Activated CD4-positive, alpha-beta T cell treated with anti-CD3 and anti-CD28 coated beads for 1 hour (primary cell): ENCODE measurements around the gene TBX20.
"Not testable (repeated sequence)": the region's sequence is repeated elsewhere in the genome, so short reads cannot be mapped to it uniquely, and the experiment has no call there.

ENCODE experiments used
- DNase-seq: peaks from one replicate; pipeline ENCODE4 v3.0.0-alpha.2; 2020

The TBX20 gene

DNA sequence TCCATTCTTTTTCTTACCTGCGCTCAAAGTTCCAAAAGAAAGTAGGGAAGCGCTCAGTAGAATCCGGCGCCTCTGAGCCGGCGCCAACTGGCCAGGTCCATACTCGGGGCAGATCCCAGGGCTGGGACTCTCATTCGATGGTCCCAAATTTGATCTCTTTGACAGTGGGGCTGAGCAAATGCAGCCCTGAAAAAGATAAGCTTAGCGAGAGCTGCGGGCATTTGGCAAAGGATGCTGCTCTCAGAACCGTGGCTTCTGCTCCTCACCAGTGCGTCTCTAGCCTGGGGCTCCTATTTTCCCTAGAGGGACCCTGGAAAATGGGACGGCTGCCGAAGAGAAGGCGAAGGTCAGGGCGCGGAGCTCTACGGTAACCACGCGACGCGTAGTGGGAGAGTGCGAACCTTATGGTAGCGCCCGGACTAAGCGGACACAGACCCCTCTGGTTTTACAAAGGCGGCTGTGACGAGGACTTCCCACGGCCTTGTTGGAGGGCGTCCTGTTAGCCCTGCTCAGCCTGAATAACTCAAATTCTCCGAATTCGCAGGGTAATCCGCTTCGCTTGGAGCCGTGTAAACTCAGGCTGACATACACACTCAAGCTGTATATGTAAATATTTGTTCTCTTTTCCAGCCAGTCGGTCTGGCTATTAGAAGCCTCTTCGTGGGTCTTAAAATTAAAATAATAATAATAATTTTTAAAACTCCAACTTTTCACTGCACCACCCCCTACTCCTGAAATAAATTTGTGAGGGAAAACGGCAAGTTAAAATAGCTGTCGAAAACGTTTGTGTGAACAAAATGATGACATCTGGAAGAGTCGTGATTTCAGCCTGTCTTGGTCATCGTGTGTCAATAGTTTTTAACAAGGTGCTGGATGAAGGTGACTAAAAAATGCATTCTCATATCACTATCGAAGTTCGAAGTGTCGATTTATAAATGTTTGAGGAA lies 869 bp upstream of the TBX20 start:
- DNase-seq, result no peak

DNA sequence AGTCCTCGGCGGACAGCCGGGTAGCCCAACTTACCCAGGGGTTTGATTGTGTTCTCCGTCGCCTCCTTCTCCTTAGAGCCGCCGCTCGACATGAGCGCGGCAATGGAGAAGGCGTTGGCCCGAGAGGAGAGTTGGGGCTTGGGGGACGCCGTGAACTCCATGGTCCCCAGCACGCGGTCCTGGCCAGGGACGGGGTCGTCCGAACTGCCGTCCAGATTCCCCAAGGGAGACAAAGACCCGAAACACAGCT lies 515 bp downstream of the TBX20 start:
- DNase-seq, result no peak

DNA sequence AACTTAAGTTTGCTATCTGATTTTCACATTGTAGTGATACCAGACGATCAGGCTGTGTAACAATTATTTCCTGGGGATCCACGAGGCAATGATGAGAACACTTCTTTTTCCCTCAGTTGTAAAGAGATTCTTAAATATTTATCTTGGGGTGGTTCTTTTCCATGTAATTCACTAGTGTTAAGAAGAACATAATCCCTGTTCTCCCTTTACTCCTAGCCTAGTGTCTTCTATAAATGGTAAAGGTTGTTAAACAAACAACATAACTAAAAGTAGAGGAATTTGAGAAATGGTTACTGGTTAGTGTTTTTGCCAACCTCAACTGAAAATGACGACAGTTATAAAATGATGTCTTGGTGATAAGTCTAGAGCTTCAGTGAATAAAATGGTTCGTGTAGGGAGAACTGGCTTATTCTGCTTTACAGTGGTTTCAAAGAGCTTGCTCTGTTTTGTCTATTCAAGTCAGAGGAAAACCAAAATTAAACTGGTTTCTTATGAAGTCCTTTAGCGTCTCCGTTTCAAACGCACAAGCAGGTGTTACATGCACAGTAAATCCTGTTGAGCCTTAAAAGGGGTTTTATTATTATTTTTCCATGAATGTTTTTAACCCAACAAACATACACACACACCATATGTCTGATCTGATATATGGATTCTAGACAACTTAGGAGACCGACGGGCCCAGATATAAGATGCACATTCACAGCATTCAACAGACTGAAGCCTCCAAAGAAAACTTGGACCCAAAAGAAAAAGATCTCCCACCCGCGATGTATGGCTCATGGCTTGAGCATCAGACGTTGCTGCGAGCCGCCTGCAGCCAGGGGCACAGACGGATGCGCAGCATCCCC lies 1.1 kb downstream of the TBX20 start:
- DNase-seq, result no peak

DNA sequence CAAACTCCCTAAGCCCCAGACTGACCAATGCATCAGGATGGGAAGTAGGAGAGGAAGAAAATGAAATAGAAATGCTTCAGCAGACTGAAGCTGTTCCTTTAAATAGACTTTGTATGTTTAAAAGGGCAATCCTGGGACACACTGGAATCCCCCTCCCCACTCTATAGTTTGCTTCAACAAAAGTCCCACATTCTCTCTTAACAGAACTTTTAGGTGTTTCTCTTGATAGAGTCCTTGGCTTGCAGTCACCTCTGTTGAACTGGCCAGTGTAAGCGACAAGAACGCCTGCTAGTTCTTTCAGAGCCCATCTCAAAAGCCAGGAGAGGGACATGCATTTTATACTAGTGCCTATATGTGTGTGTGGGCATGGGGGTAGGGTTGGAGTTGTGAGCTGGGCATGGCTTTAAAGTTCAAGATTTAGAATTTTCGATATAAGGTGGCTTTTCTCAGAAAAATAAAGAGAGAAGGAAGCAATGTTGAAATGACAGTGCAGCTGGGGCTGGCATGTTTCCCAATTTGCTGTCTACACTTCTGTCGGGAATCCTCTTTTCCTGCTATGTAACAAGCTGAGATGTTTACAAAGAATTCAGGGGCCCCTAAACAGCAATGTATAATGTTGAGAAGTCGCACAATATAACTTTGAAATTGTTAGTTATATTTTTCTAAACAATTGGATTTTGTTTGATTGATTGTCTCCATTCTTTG lies 2.1 kb downstream of the TBX20 start:
- no peak for DNase-seq

DNA sequence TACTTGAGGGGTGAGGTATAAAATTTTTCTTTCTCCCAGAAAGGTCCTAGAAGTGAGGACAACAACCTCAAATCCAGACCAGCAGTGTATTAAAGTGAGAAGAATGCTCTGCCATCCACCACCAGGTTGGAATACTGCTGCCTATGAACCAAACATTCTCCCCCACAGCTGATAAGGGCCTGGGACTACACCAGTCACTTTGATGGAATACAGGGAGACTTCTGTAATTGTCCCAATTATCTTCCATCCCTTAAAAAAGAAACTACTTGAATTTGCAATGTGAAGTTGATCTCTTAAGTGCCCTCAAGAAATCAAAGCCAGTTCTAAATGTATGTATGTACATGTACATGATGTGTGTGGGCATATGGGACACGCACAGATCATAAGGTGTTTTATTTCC lies 3.0 kb downstream of the TBX20 start:
- no peak for DNase-seq

DNA sequence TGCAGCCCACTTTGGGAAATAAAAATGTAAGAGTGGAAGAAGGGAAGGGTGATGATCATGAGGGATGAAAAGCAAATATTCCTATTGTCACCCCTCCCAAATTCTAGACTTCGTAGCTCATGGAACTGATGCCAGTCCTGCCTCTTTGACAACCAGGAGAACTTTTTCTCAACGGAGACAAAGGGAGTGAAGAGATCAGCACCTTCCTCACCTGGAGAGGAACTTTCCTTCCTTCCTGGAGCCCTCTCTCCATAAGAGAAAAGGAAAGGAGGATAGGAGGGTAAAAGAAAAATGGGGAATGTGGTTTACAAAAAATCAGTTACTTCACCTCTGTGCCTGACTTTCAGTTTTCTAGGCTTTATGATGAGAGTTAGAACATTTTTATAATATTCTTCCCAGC lies 3.4 kb downstream of the TBX20 start:
- no peak for DNase-seq

DNA sequence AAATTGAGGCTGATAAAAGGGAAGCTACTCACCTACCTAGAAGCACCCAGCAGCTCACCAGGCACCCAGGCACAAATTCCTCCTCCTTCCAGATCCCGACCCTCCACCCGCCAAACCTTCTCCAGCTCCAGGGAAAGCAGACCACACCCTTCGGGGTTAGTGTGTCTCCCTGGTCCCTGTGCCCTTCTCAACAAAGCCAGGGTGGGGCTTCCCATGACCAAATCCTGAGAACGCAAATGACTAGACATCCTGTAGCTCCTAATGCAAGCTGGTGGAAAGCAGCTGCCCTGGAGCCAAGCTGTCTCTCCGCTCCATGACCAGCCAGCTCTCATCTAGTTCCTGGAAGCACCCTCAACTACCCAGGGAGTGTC lies 4.4 kb downstream of the TBX20 start:
- DNase-seq, result no peak

DNA sequence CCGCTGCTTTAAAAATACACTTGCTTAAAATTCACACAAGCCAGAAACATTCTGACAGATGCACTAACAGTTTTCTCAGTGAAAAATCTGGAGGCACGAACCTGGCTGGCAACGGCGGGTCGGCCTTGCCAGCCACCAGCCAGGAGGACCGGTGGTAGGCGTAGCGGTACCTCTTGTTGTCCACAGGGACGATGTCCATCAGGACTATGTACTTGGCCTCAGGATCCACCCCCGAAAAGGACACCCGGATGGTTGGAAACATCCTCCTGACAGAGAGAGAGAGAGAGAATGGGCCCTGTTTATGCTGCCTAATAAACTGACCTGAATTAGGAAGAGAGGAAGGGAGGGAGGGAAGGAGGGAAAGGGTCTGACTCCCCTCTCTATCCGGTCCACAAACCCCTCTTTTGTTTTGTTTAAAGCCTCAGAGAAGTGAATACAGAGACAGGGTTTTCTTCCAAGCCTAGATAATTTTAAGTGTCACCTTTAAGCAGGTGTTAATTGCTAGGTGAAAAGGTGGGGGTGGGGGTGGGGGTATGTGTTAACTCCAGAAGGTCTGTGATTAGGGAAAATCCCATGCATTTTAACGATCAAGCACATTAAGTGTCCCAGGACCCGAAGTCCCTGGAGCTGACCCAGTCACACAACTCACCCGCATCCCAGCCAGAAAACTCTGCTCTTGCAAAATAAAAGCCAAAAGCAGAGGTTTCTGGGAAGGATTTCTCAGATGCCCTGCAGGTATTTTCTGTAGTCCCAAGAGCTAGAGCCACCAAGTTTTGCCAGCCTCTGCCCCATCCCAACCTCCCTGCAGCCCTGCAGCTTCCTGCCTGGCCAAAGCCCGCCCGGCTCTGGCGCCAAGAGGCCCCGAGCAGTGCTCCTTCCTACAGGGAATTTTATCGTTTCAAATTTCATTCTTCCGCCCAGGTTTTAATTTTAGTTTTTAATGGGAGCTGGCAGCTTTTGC lies 5.0 kb downstream of the TBX20 start:
- no peak for DNase-seq

DNA sequence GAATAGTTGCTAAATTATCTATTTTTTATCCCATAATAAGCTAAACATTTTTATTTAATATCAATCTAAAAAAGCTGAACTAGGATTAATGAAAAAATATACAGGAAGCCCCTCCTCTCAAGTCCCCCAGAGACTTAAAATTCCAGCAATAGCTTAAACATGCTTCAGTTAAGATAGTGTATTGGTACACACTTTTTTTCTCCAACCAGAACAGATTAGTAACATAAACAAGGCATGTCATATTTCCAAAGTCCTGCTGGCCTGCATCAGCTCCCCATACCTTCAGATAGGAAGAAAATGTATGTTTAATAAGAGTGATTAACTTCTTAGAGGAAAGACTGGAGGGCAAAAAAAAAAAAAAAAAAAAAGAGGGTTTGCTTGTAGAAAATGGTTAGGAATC lies 7.1 kb downstream of the TBX20 start:
- no peak for DNase-seq

DNA sequence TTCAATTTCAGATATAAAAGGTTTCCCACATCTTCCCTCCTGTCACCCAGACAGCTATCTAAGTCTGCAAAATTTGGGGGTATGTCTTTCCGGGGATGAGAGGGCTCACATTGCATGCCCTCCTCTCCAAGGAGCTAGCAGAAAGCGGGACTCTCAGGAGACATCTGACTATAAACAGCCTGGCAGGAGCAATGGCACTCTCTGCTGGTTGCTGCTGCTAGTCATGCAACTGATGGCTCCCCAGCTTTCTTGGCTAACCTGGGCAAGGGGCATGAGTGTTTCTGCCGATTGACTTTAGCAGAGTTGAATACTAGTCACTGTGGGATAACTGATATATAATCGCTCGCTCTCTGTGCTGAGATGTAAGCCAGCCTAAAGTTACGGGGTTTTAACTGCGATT lies 12.0 kb downstream of the TBX20 start:
- DNase-seq, result no peak

DNA sequence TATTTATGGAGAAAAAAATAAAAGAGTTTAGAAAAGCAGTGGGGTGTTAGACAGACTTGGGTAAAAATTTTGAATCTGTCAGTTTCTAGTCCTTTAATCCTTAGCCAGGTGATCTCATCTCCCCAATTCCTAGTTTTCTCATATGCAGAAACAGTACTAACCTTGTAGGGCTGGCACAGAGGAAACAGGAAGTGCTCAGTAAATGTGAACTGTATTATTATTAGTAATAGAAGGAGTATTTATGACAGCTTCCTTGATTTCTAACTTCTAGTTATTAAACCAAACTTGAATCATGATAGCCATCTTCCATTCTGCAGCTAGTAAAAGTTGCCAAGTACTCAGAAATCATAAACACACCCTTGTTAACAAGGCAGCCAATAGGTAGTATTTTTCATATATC lies 12.5 kb downstream of the TBX20 start:
- no peak for DNase-seq

DNA sequence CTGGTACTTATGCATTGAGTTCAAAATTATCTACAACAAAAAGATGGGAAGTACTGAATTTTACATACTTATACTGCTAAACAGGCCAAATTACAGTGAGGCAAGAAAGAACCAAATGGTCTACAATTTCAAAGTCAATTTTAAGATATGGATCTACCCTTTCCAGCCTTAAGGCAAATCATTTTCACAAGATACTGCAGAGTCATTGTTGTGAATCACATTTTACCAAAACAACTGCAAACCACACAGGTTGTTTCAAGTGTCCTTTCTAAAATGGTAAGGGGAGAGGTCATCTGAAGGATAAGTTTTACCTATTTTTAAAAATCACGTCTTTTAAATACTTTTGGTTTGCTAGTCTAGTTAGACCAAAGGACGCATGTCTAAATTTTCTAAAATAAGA lies 12.9 kb downstream of the TBX20 start:
- not testable (repeated sequence) for DNase-seq

DNA sequence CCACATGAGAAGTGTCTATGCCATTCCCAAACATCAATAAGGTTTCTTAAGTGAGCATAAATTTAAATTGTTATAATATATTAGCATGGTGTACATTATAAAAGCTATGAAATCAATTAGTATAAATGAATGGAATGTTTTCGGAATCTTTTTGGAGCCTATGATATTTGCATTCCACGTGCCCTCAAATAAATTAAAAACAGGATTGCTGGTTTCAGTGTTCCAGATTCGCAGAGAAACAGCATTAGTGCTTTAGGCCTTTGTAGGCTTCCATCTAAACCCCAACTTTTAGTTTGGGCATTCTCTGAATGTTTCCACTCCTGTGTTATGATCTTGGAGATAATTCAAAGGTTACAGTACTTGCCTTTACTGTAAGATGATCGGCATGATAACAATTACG lies 15.4 kb downstream of the TBX20 start:
- DNase-seq, result not testable (repeated sequence)

DNA sequence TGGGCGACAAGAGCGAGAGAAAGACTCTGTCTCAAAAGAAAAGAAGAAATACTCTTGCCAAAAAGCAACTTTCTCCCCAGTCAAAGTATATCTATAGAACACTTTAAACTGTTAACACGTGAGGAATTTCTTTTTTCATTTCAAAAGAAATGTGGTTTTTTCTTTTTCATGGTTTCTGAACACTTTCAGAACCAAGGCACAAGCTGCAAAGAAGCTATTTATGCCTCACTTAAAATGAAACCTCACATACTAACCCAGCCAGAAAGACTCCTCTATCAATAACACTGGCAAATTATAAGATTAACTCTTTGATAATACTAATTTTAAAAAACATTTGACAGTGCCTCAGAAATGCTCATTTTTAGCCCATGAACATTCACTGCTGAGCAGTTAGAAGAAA lies 20.9 kb downstream of the TBX20 start:
- DNase-seq, result no peak

DNA sequence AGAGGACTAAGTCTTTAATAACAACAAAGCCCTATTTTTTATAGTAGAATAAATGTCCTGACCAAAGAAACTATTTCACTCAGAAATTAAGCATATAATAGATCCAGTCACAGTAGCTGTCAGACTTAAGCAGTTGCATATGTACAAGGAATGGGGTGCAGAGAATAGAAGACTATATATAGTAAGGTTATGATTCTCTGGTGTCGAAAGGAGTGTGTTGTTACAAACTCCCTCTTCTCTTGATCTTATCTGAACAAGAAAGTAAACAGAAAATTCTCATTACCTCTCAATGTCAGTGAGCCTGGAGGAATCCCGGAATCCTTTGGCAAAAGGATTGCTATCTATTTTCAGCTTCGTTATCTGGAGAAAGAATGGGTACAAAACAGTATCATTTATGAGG lies 22.7 kb downstream of the TBX20 start:
- not testable (repeated sequence) for DNase-seq

DNA sequence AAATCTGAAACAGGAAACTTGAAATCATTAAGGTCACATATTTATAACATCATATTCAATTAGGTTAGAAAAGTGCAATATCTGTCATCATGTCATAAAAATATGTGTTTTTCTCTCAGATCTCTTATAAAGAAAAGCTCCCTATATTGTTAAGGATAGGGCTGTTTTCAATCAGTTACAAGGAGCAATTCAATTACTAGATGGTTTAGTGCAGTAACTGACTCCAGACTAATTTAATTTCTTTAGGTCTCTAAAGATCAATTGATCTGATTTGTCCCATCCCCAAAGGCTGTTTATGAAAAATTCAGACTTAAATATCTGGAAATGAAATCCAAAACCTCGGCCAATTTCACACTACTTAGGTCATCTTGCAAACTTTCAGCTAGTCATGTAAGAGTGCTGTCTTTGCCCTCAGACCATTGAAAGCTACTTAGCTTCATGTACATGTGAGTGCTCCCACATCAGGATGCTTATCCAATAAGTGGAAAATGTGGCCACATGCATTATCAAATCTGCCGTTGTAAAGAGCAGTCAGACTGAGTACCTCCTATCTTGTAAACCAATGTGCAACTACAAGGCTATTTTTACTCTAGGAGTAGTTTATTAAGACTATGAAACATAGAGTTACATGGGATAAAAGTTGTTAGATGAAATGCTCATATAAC lies 24.7 kb downstream of the TBX20 start:
- not testable (repeated sequence) for DNase-seq

DNA sequence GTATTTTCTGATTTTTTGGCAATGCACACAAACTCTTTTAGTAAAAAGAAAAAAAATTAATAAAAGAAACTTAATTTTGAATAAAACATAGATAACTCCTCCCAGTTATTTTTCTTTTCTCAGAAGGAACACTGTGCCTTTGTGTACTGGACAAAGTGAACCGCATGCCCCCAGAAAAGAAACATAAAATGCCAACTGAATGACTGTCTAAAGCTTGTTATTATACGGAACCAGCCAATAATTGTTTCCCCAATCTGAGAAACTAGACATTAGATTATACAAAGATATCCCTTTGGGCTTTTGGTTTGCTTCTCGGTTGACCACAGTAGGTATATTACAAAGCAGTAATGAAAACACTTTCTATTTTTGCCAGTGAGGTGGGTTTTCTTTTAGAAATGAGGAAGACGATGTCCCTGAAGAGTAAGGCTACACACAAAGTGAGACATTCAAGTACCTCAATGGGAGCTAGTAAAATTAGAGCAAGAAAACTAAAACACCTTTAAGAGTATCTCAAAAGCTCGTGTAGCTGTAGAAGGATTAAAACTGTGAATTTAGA lies 25.3 kb downstream of the TBX20 start:
- DNase-seq, result not testable (repeated sequence)

DNA sequence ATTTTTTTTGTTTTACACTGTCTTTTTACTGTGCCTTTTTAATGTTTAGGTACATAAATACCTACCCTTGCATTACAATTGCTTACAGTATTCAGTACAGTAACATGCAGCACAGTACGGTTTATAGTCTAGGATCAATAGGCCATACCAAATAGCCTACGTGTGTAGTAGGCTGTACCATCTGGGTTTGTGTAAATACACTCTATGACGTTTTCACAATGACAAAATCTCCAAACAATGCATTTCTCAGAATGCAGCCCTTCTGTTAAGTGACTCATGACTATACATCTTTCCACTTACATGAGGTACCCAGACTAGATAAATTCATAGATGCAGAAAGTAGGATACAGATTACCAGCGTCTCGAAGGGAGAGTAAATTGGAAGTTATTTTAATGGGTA lies 26.5 kb downstream of the TBX20 start:
- DNase-seq, result not testable (repeated sequence)

DNA sequence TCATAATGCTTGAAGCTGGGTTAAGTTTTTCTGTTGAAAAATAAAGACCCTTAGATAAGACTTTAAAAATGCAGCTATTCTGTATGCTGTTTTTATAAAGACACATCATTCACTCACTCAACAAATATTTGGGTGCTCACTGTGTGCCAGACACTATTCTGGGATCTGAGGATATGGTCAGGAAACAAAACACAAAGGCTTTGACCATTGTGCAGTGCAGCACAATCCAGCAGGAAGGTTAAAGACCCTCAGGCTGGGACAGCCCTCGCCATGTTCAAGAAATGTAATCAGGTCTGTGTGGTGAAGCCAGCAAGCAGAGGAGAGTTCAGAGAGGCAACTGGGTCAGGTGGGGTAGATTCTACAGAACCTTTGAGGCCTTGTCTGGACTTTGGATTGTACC lies 31.5 kb downstream of the TBX20 start:
- not testable (repeated sequence) for DNase-seq

DNA sequence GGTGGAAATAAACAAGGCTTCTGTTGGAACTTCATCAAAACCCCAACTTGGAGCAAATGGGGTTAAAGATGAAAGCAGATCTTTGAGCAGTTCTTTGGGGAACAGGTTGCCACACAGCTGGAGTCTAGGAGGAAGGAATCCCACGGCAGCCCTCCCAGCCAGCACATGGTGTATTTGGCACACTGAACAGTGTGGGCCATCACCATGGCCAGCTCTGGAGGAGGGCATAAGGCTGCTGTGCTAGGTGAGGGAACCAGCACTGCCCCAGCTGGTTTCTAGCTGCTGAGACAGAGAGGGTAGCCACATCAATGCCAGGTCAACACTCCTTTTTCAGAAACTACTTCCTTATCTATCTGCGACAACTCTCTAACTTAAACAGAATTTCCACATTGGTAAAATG lies 33.7 kb downstream of the TBX20 start:
- not testable (repeated sequence) for DNase-seq

DNA sequence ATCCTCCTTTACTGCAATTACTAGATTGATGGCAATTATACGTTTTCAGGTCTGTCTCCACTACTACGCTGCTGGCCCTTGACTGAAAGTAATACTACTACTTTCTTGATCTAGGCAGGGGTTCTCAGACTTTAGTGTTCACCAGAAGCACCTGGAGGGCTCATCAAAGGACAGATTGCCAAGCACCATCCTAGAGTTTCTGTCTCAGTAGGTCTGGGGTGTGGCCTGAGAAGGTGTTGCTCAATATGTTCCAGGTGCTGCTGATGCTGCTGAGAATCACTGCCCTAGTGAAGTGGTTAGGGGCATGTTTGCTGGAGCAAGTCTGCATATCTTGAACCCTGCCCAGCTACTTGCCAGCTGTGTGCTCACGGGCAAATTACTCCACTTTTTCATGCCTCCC lies 37.9 kb downstream of the TBX20 start:
- not testable (repeated sequence) for DNase-seq

DNA sequence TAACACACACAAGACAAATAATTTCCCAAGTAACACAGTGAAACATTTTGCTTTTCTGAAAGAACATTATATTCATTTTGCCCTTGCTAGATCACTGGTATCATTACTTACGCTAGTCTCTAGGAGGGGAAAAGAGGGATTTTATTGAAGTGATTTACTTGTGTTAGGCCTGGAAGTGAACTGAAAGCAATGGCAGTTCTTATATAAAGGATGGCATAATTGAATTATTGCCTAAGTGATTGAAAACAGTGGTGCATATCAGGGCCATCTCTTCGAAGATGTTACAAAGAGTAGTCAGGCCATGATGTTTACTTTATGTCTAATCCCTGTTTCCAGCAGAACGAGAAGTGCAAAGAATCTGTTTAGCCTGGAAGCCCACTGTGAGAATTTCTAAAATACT lies 38.8 kb downstream of the TBX20 start:
- DNase-seq, result not testable (repeated sequence)
